Karpas-422 (cell line): Measurements from ENCODE around the gene CISTR. TPM values are rescaled to one million over a fixed set of nuclear protein-coding genes. Genes with fewer than 3 reads are reported as not detected.

ENCODE experiments used
- DNase-seq: peaks from one replicate; pipeline ENCODE4 v3.0.0-alpha.2; 2015
- H2AFZ ChIP-seq: fragments of 200-600 bp; sonication (generic); 2 replicates; pipeline ENCODE4 v1.6.1; 2014; ENCODE audit warnings: antibody characterized with exemption, low read length, mixed read lengths
- H3K27ac ChIP-seq: fragments of 200-600 bp; sonication (generic); 2 replicates; pipeline ENCODE4 v1.5.1; 2014; ENCODE audit warnings: mild to moderate bottlenecking, low read length, moderate library complexity
- H3K27me3 ChIP-seq: fragments of 200-600 bp; sonication (generic); 2 replicates; pipeline ENCODE4 v1.6.1; 2014; ENCODE audit warnings: low read length, mixed read lengths
- H3K36me3 ChIP-seq: fragments of 200-600 bp; sonication (generic); 2 replicates; pipeline ENCODE4 v1.6.1; 2014; ENCODE audit warnings: low read length, mixed read lengths; ENCODE audit not compliant: insufficient read depth
- H3K4me1 ChIP-seq: fragments of 200-600 bp; sonication (generic); 2 replicates; pipeline ENCODE4 v1.6.1; 2014; ENCODE audit warnings: mild to moderate bottlenecking, low read length, mixed read lengths
- H3K4me2 ChIP-seq: fragments of 200-600 bp; sonication (generic); 2 replicates; pipeline ENCODE4 v1.6.1; 2014; ENCODE audit warnings: low read length, low read depth, mild to moderate bottlenecking; ENCODE audit not compliant: poor library complexity, severe bottlenecking
- H3K4me3 ChIP-seq: fragments of 200-600 bp; sonication (generic); 2 replicates; pipeline ENCODE4 v1.5.1; 2014; ENCODE audit warnings: mild to moderate bottlenecking, antibody characterized with exemption, low read length, mixed read lengths
- H3K79me2 ChIP-seq: fragments of 200-600 bp; sonication (generic); 2 replicates; pipeline ENCODE4 v1.6.1; 2014; ENCODE audit warnings: mild to moderate bottlenecking, low read length, mixed read lengths
- H3K9ac ChIP-seq: fragments of 200-600 bp; sonication (generic); 2 replicates; pipeline ENCODE4 v1.6.0; 2014; ENCODE audit warnings: low read length
- H3K9me2 ChIP-seq: fragments of 200-600 bp; sonication (generic), shearing (Covaris generic); replicated peaks from 2 replicates; pipeline ENCODE4 v1.6.0; 2014; ENCODE audit warnings: mild to moderate bottlenecking, low read length, moderate library complexity; ENCODE audit not compliant: insufficient read depth
- H3K9me3 ChIP-seq: fragments of 300-700, 200-600 bp; sonication (generic); 2 replicates; pipeline ENCODE4 v1.6.1; 2014; ENCODE audit warnings: low read length, mixed read lengths
- H4K20me1 ChIP-seq: fragments of 200-600 bp; sonication (generic); 2 replicates; pipeline ENCODE4 v1.6.1; 2014; ENCODE audit warnings: mild to moderate bottlenecking, antibody characterized with exemption, low read length, low read depth; ENCODE audit not compliant: insufficient read depth
- total RNA-seq: library from RNA; depleted of rRNA; stranded (reverse); fragments of >200 nt; shearing (Covaris generic); gene quantifications from 2 replicates; pipeline ENCODE4 v1.2.3, GENCODE V29; 2014; ENCODE audit warnings: low replicate concordance

Gene CISTR
- total RNA-seq, 1 experiment from 2014 or later, result not detected

DNA sequence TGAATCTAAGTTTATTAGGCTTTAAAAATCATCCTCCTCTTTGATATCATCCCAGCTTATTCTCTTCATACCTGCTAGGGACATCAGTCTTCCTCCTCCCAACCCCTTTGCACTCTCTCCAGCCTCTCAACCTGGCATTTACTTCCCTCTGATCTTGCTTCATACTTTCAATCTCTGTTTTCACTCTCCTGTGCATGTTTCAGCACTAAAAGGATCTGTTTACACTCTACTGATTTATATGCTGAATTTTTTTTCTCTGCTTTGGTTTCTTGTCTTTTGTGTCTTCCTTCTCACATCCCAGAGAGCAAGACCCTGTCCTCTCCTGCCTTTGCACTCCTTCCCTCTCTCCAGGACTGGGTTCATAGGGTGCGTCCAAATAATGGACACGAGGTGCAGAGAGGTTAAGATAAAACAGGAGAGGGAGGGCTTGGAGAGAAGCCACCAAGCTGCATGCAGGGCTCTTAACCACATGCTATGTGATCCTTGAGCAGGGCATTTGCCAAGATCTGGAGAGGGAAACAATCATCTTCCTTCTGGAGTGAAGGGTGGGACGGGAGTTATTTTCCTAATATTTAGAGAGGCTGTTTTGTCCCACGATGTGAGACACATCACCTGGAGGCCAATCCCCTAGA is 3.0 kb upstream of the CISTR start:
- Histone ChIP-seq H2AFZ (peak overlapping the region; percentile 39; the same call in 1 of the 2 replicates), H4K20me1 (no peaks in the 10 kb centered on the region), H3K79me2 (no peaks in the 10 kb centered on the region), H3K9me2 (no peaks in the 10 kb centered on the region), H3K4me1 (peaks cover 76% of the 10 kb centered on the region), H3K36me3 (no peaks in the 10 kb centered on the region), H3K9ac (peak overlapping the region; percentile 77), H3K9me3 (no peaks in the 10 kb centered on the region), H3K4me2 (peak overlapping the region; percentile 65), H3K27me3 (no peaks in the 10 kb centered on the region), H3K4me3 (peak overlapping the region; percentile 42), H3K27ac (peak overlapping the region; percentile 84)
- no peak for DNase-seq

DNA sequence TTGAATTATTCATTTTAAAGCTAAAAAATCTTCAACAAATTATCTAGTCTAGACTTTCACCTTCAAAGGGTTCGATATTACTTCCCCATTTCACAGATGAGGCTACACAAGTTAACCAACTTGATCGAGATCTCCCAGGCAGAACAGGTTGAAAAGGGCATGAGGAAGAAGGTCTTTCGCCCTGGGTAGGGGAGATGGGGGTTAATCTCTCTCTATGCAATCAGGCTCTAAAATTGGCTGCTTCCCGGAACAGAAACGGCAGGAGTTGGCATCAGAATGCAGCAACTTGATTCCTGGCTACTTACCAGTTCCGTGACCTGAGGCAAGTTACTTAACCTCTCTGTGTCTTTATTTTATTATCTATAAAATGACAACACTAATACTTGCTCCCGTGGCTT is 2.4 kb upstream of the CISTR start:
- H2AFZ ChIP-seq, result no peak overlapping the region
- peak overlapping the region; percentile 84 for H3K27ac ChIP-seq
- H3K27me3 ChIP-seq, result no peaks in the 10 kb centered on the region
- no peaks in the 10 kb centered on the region for H3K79me2 ChIP-seq
- DNase-seq, result peak; percentile 80
- peak overlapping the region; percentile 42; the same call in 1 of the 2 replicates for H3K4me3 ChIP-seq
- no peaks in the 10 kb centered on the region for H4K20me1 ChIP-seq
- no peaks in the 10 kb centered on the region for H3K9me2 ChIP-seq
- no peaks in the 10 kb centered on the region for H3K36me3 ChIP-seq
- H3K4me1 ChIP-seq, result peaks cover 78% of the 10 kb centered on the region
- H3K9me3 ChIP-seq, result no peaks in the 10 kb centered on the region
- peak overlapping the region; percentile 65 for H3K4me2 ChIP-seq
- H3K9ac ChIP-seq, result peak overlapping the region; percentile 77

DNA sequence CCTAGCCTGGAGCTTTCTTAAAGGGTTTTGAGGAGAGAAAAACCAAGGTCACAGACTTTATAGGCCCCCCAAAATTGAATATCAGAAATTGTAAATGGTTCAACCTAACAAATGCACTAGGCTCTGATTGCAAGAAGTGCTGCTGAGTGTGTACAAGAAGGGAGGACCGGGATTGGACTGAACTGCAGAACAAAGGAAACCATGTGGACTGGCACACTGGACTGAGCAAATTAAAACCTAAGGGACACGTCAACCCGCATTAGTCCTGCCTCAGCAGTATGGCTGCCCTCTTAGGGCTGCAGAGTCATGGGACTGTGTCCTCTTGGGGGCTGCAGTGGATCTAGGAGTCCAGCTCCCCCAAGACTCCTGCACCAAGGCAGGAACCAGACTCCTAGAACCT is 842 bp upstream of the CISTR start:
- Histone ChIP-seq H3K4me2 (peak overlapping the region; percentile 82), H3K27me3 (no peaks in the 10 kb centered on the region), H2AFZ (no peak overlapping the region), H3K4me3 (peak overlapping the region; percentile 68; the same call in 1 of the 2 replicates), H3K9ac (peak overlapping the region; percentile 77), H3K9me3 (no peaks in the 10 kb centered on the region), H3K27ac (peak overlapping the region; percentile 84), H3K36me3 (no peaks in the 10 kb centered on the region), H3K9me2 (no peaks in the 10 kb centered on the region), H3K79me2 (no peaks in the 10 kb centered on the region), H3K4me1 (peaks cover 75% of the 10 kb centered on the region), H4K20me1 (no peaks in the 10 kb centered on the region)
- DNase-seq, result no peak

DNA sequence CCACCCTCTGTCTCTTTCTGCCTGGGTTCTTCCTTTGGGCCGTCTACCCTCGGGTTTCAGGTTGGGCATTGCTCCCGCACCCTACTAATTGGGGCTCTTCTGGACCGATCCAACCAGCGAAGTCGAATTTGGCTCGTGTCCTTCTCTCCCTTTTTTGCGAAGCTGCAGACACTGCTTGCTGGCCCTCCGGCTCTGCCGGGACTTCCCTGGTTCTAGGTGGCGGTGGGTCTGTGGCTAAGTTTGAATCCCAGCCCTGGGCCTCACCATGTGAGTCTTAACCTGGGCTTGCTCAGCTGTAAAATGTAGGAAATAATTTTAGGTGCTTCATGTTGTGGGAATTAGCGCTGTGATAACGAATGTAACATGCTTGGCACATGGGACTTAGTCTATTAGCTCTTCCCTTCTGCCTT is 418 bp upstream of the CISTR start:
- H3K4me3 ChIP-seq, result peak overlapping the region; percentile 68
- H3K27me3 ChIP-seq, result no peaks in the 10 kb centered on the region
- peak overlapping the region; percentile 82 for H3K4me2 ChIP-seq
- DNase-seq, result no peak
- H3K9me3 ChIP-seq, result no peaks in the 10 kb centered on the region
- H4K20me1 ChIP-seq, result no peaks in the 10 kb centered on the region
- no peaks in the 10 kb centered on the region for H3K9me2 ChIP-seq
- peak overlapping the region; percentile 81; the same call in 1 of the 2 replicates for H2AFZ ChIP-seq
- H3K4me1 ChIP-seq, result peaks cover 75% of the 10 kb centered on the region
- H3K27ac ChIP-seq, result peak overlapping the region; percentile 84
- peak overlapping the region; percentile 77 for H3K9ac ChIP-seq
- no peaks in the 10 kb centered on the region for H3K79me2 ChIP-seq
- H3K36me3 ChIP-seq, result no peaks in the 10 kb centered on the region

DNA sequence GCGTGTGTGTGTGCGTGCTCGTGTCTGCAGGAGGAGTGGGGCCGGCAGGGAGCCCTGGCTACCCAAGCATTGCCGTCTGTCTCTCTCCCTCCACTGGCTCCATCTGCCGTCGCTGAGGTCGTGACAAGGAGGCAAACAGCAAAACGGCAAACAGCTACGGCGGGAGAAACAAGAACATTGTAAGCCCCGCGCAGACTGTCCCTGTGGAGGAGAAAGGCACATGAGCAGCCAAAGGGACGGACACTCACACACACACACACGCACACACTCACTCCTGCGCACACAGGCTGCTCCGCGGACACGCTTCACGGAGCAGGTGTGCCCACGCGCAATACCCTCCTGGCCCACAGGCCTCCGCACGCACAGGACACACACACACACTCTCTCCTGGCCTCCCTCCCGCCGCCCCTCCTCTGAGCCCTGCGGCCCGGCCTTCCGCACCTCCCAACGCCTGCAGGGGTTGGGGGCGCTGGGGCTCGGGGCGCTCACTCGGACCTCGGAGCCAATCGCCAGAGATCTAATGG is 905 bp downstream of the CISTR start:
- H3K4me2 ChIP-seq, result peak overlapping the region; percentile 82
- no peaks in the 10 kb centered on the region for H3K36me3 ChIP-seq
- peak overlapping the region; percentile 81 for H2AFZ ChIP-seq
- peaks cover 65% of the 10 kb centered on the region for H3K4me1 ChIP-seq
- H3K4me3 ChIP-seq, result peak overlapping the region; percentile 68
- no peaks in the 10 kb centered on the region for H3K79me2 ChIP-seq
- H3K9me3 ChIP-seq, result no peaks in the 10 kb centered on the region
- no peaks in the 10 kb centered on the region for H4K20me1 ChIP-seq
- H3K27ac ChIP-seq, result peak overlapping the region; percentile 84
- H3K9ac ChIP-seq, result peak overlapping the region; percentile 77
- no peaks in the 10 kb centered on the region for H3K9me2 ChIP-seq
- peak; percentile 72 for DNase-seq
- no peaks in the 10 kb centered on the region for H3K27me3 ChIP-seq

DNA sequence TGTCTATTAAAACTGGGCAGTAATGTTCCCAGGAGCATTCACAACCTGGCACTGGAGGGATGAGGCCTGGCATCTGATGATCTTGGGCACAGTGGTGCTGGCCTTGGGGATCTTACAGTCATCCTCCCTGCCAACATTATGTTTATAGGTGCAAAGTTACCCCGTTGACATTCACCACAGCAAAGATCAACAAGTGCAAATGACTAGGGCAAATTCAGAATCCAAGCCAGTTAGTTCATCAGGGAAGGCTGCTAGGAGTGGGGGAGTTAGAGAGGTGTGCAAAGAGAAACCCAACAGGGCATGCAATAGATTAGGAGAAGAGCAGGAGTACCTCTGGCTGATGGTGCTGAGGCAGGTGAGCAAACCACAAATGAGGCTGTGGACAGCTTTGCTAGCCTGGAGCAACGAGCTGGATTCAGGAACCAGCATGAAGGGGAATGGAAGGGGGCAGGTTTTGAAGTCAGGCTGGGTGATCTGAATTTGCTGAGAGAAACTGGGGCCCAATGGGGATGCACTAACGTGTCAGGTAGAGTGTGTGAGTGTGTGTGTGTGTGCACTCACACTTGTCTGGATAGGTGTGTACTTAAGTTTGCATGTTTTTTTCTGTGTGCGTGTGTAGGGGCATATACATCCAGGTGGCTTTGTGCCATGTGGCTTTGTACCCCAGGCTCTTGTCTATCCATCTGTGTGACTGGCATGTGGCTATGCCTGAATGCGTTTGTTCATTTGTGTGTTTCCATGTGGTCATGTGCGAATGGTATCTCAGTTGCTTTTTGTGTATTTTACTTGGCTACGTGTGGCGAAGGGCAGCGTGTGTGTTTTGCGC is 1.6 kb downstream of the CISTR start:
- Histone ChIP-seq H3K4me2 (peak overlapping the region; percentile 82), H3K79me2 (no peaks in the 10 kb centered on the region), H3K9me2 (no peaks in the 10 kb centered on the region), H3K27me3 (no peaks in the 10 kb centered on the region), H3K4me1 (peaks cover 59% of the 10 kb centered on the region), H4K20me1 (no peaks in the 10 kb centered on the region), H3K9me3 (no peaks in the 10 kb centered on the region), H2AFZ (peak overlapping the region; percentile 81), H3K27ac (no peak overlapping the region), H3K4me3 (peak overlapping the region; percentile 68), H3K9ac (peak overlapping the region; percentile 77), H3K36me3 (no peaks in the 10 kb centered on the region)
- peak; percentile 60 for DNase-seq

DNA sequence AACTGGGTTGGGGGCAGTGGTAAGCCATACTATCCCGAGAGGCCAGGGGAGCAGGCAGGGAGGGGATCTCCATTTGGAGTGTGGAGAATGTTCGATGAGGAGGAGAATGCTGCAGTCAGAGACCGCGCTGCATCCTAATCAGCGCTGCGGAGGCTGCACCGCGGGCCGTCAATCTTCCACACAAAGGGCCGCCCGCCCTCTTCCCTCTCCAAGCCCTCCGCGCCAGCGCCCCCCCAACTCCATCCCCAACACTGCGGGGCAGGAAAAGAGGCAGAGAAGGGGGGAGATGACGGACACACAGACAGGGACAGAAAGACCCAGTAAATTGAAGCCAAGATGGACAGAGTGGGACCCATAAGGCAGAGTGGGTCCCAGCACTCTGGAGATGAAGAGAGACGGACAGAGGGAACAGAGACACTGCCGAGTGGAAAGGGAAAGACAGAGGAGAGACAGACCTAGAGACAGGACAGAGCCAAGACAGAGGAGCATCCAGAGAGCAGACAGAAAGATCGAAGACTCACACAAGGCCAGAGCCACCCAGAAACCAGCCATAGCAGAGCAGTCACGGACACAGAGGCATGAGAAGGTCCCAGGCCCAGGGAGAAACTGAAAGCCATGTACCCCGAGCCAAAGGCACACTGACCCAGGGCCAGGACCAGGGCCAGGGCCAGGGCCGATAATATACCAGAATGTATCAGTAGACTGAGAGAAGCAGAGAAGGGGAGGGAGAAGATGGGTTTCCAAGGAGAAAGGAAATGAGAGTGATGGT is 3.5 kb downstream of the CISTR start:
- Histone ChIP-seq H2AFZ (no peak overlapping the region), H3K79me2 (no peaks in the 10 kb centered on the region), H3K9me3 (no peaks in the 10 kb centered on the region), H3K9me2 (no peaks in the 10 kb centered on the region), H3K4me1 (peaks cover 42% of the 10 kb centered on the region), H3K4me2 (no peak overlapping the region), H3K36me3 (no peaks in the 10 kb centered on the region), H4K20me1 (no peaks in the 10 kb centered on the region), H3K4me3 (no peak overlapping the region), H3K9ac (no peak overlapping the region), H3K27me3 (no peaks in the 10 kb centered on the region), H3K27ac (no peak overlapping the region)
- DNase-seq, result no peak
